A673 (cell line): ENCODE measurements around the gene PLEKHF1. TPM values are rescaled to one million over a fixed set of nuclear protein-coding genes. Genes with fewer than 3 reads are reported as not detected.

Experiments
- BruUV-seq: library from RNA; stranded (reverse); fragments of 400-500 nt; replicated peaks from 2 replicates; lab custom pipeline; 2021; lab: Mats Ljungman, UMichigan
- CTCF ChIA-PET: fragments of 300-600 bp; sonication (Branson Sonifier 250); formaldehyde crosslinking; loops from one replicate; lab custom pipeline; 2022; ENCODE audit warnings: antibody characterized with exemption; lab: Charles Lee
- POLR2A ChIA-PET: fragments of 300-600 bp; sonication (Branson Sonifier 250); formaldehyde crosslinking; loops from one replicate; lab custom pipeline; 2022; ENCODE audit warnings: antibody characterized with exemption; ENCODE audit not compliant: low non-redundant PET; lab: Charles Lee
- DNase-seq: peaks from one replicate; pipeline ENCODE4 v3.0.0-alpha.2; 2015; ENCODE audit warnings: low spot score
- H3K27ac ChIP-seq: fragments of 200-600 bp; sonication (generic); 2 replicates; pipeline ENCODE4 v1.5.1; 2016; ENCODE audit warnings: mixed run types, low read depth, mild to moderate bottlenecking, mixed read lengths, antibody characterized with exemption, low read length; ENCODE audit not compliant: poor library complexity, severe bottlenecking
- H3K27me3 ChIP-seq: fragments of 200-600 bp; sonication (generic); replicated peaks from 2 replicates; pipeline ENCODE4 v1.6.1; 2017; ENCODE audit warnings: mixed run types, low read depth, mild to moderate bottlenecking, mixed read lengths, antibody characterized with exemption, low read length; ENCODE audit not compliant: insufficient read depth, poor library complexity
- H3K36me3 ChIP-seq: fragments of 200-600 bp; sonication (generic); 2 replicates; pipeline ENCODE4 v1.6.1; 2016; ENCODE audit warnings: mixed run types, mild to moderate bottlenecking, mixed read lengths, antibody characterized with exemption, low read length; ENCODE audit not compliant: insufficient read depth, poor library complexity, severe bottlenecking
- H3K4me1 ChIP-seq: fragments of 200-600 bp; sonication (generic); 2 replicates; pipeline ENCODE4 v1.6.1; 2017; ENCODE audit warnings: mixed run types, mild to moderate bottlenecking, mixed read lengths, antibody characterized with exemption, low read length; ENCODE audit not compliant: insufficient read depth, poor library complexity, severe bottlenecking
- H3K4me3 ChIP-seq: fragments of 200-600 bp; sonication (generic); 2 replicates; pipeline ENCODE4 v1.5.1; 2016; ENCODE audit warnings: low read depth, mixed run types, mild to moderate bottlenecking, mixed read lengths, low read length; ENCODE audit not compliant: poor library complexity, severe bottlenecking
- H3K9me3 ChIP-seq: fragments of 200-600 bp; sonication (generic); 2 replicates; pipeline ENCODE4 v1.6.1; 2016; ENCODE audit warnings: mixed run types, low read depth, mild to moderate bottlenecking, mixed read lengths, antibody characterized with exemption, low read length; ENCODE audit not compliant: poor library complexity, severe bottlenecking
- EZH2 ChIP-seq: fragments of 200-600 bp; sonication (generic); IDR thresholded peaks from 2 replicates; pipeline ENCODE4 v1.6.1; 2017; ENCODE audit warnings: borderline replicate concordance, low read depth, mild to moderate bottlenecking, mixed read lengths, antibody characterized with exemption, low read length; ENCODE audit not compliant: poor library complexity, severe bottlenecking
- intact Hi-C: fragments of 100-400 bp; cut with micrococcal nuclease; formaldehyde crosslinking; loops from one replicate; pipeline ENCODE4 v1.10.0; 2022; ENCODE audit not compliant: unreplicated experiment
- total RNA-seq: library from RNA; stranded (reverse); gene quantifications from 2 replicates; pipeline ENCODE4 v1.2.3, GENCODE V29; 2021
- TF ChIP-seq, protein P1 (sequence below): fragments of 300-800, 200-600 bp; sonication (generic); conservative IDR thresholded peaks from 2 replicates; pipeline ENCODE4 v1.5.1; 2017; ENCODE audit warnings: low read depth, mild to moderate bottlenecking, antibody characterized with exemption, low read length, moderate library complexity, mixed read lengths

The PLEKHF1 gene
- total RNA-seq, 1 experiment from 2014 or later = not detected

DNA sequence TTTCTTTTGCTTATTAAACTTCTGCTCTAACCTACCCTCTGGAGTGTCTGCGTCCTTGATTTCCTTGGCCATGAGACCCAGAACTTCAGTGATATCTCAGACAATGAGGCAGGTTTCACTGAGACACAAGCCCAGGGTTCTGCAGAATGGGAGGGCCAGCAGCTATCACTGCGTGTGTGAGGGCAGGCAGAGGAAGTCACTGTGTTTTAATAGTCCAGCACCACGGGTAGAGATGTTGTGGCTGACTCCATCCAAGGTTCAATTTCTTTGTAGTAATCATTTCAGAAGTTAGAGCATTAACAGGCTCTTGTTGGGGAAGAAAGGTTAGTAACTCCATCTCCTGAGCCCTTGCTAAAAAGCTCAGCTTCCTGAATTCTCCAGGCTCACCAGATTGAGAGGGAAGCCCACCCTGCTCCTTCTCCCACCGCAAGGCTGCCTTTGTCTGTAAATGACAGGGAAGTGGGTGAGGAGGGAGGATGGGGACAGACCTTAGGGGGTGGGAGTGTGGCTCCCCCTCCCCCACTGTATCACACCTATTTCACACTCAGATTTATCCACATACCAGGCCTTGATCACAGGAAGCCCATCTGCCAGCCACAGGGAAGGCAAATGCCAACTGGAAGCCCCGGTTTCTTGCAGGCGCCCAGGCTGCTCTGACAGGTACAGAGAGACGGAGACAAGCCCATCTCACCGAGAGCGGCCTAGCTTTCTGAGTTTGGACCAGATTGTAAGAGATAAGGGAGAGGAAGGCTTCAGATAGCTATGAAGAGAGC lies 47.7 kb downstream of the PLEKHF1 start:
- ChIA-PET CTCF (interaction anchor here (0.7 kb wide), 1 partner anchor 28 kb away, joined by 3 read pairs; no protein-coding TSS in a partner anchor), POLR2A (no interaction called here)
- H3K27me3 ChIP-seq = no peaks in the 10 kb centered on the region
- no peak for DNase-seq
- H3K9me3 ChIP-seq = no peaks in the 10 kb centered on the region
- BruUV-seq = no TSS peak
- H3K4me1 ChIP-seq = peaks cover 8% of the 10 kb centered on the region
- H3K4me3 ChIP-seq = no peak overlapping the region
- intact Hi-C loops = no loop called here
- H3K36me3 ChIP-seq = no peaks in the 10 kb centered on the region
- TF ChIP-seq, protein P1, sequence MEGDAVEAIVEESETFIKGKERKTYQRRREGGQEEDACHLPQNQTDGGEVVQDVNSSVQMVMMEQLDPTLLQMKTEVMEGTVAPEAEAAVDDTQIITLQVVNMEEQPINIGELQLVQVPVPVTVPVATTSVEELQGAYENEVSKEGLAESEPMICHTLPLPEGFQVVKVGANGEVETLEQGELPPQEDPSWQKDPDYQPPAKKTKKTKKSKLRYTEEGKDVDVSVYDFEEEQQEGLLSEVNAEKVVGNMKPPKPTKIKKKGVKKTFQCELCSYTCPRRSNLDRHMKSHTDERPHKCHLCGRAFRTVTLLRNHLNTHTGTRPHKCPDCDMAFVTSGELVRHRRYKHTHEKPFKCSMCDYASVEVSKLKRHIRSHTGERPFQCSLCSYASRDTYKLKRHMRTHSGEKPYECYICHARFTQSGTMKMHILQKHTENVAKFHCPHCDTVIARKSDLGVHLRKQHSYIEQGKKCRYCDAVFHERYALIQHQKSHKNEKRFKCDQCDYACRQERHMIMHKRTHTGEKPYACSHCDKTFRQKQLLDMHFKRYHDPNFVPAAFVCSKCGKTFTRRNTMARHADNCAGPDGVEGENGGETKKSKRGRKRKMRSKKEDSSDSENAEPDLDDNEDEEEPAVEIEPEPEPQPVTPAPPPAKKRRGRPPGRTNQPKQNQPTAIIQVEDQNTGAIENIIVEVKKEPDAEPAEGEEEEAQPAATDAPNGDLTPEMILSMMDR = no peak
- no peak for TF ChIP-seq EZH2
- H3K27ac ChIP-seq = no peak overlapping the region

DNA sequence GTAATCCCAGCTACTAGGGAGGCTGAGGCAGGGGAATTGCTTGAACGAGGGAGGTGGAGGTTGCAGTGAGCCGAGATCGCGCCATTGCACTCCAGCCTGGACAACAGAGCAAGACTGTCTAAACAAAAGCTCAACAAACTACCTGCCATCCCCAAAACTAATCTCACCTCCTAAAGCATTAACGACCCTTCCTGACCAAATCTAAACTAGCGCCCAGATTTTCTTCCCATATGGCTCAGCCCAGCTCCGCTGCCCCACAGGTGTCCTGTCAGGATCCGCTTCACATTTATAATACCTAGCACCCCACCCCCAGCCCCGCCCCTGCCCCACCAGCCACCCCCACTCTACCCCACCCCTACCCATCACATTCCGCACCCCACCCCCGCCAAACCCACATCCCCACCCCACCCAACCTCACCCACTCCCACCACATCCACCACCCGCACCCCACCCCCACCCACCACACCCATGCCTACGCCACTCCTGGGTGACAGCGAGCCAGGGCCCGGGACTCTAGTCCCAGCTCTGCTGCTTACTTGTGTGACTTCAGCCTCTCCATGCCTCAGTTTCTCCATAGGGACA lies 49.2 kb downstream of the PLEKHF1 start:
- POLR2A ChIA-PET = no interaction called here
- H3K27ac ChIP-seq = peak overlapping the region; percentile 94
- DNase-seq = no peak
- no peaks in the 10 kb centered on the region for H3K36me3 ChIP-seq
- TF ChIP-seq EZH2 = no peak
- TF ChIP-seq, protein P1 = no peak
- peaks cover 8% of the 10 kb centered on the region for H3K4me1 ChIP-seq
- intact Hi-C loops = no loop called here
- CTCF ChIA-PET = interaction anchor here (0.5 to 0.9 kb wide), 3 partner anchors 12 to 246 kb away, joined by 3 read pairs; no protein-coding TSS in a partner anchor
- peak overlapping the region; percentile 87 for H3K4me3 ChIP-seq
- H3K9me3 ChIP-seq = no peaks in the 10 kb centered on the region
- H3K27me3 ChIP-seq = no peaks in the 10 kb centered on the region
- BruUV-seq = no TSS peak

DNA sequence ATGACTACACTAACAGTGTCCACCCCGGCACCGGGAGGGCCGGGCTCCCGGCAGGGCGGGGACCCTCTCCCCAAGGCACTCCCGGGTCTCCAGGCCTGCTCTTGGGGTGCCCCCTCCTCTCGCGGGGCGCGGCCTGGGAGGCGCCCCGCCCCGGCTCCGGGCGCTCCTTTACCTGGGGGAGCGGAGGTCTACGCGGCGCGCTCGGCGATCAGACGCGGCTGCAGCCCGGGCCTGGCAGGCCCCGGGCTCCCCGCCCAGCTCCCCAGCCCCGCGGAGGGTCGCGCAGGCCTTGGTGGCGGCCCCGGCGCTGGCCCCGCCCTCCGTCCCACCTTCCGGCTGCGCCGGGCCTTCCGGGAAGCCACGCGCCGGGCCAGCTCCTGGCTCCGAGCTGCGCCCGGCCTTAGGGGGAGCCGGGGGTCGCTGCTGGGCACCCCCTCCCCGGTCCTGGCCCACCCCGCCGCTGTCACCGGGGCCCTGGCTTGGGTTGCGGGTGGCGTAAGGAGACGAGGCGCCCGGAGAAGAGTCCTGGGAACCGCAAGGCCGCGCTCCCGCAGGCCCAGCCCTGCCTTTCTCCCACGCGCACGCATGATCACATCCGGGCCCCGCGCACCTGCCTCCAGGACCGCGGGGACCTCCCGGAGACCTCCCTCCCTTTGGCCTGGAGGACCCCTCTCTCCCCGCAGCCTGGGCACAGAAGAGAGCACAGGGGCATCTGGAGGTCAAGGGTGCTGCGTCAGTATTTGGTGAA lies 49.9 kb downstream of the PLEKHF1 start, which contains the start of gene C19orf12:
TSS of gene C19orf12 (minus strand) at position 309 of the 748 bp plus-strand sequence. CDS start 6,848 bp downstream, outside the sequence.
- Histone ChIP-seq H3K36me3 (no peaks in the 10 kb centered on the region), H3K4me1 (peaks cover 8% of the 10 kb centered on the region), H3K9me3 (no peaks in the 10 kb centered on the region), H3K4me3 (peak within 1 kb of the TSS; percentile 87), H3K27me3 (no peaks in the 10 kb centered on the region), H3K27ac (peak within 1 kb of the TSS; percentile 94)
- CTCF ChIA-PET = interaction anchor here (0.6 to 0.9 kb wide), 2 partner anchors 105 to 247 kb away, joined by 3 read pairs; no protein-coding TSS in a partner anchor
- intact Hi-C loops = no loop called here
- no TSS peak for BruUV-seq
- peak; percentile 69 for DNase-seq
- POLR2A ChIA-PET = no interaction called here
- TF ChIP-seq EZH2 = no peak
- TF ChIP-seq, protein P1 = no peak
